Midbrain (tissue), 1 donor: ENCODE data around the gene CHST13.

Experiments used
- DNase-seq: peaks from one replicate; lab custom pipeline; 2025; lab: John Stamatoyannopoulos, UW

The CHST13 gene

DNA sequence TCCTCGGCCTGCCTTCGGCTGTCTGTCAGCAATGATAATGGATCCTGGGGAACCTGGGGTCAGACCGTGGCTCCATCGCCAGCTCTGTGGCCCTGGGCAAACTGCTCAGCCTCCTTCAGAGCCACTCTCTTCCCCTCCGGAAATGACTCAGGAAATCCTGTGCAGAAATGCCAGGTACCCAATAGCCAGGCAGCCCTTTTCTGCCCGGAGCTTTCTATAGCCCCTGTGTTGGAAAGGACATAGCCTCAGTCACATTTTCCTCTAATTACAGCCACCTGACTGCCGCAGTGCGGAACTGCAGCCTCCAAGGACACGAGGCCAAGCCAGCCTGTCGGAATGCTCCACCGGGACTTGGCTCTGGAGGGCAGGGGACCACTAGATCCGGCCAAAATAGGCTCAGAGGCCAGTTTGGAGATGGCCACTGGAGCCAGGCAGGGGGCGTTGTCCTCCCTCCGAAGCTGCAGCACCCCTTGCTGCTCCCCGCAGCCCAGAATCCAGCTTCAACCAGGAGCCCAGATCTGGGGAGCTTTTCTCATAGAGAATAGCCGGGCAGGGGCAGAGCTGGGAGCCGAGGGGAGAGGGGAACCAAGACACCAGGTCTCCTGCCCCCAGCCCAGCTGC is 36.7 kb upstream of the CHST13 start:
- peak; percentile 11 for DNase-seq

DNA sequence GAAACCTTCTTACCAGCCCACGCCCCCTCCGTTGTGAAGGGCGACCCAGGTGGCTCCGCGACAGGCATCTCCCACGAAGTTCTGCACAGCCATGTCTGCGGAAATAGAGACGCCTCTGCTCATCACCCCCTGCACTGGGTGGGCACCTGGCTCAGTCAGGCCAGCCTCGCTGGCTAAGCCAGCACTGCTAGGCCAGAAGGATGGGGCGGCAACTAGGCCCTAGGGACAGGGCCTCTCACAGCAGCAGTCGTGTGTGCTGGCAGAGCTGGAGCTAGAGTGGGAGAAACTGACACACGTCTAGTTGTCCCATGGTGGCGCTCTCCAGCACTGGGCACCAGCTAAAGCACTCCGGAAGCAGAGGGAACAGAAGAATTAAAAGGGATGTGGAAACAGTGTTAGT is 35.8 kb upstream of the CHST13 start:
- DNase-seq = no peak

DNA sequence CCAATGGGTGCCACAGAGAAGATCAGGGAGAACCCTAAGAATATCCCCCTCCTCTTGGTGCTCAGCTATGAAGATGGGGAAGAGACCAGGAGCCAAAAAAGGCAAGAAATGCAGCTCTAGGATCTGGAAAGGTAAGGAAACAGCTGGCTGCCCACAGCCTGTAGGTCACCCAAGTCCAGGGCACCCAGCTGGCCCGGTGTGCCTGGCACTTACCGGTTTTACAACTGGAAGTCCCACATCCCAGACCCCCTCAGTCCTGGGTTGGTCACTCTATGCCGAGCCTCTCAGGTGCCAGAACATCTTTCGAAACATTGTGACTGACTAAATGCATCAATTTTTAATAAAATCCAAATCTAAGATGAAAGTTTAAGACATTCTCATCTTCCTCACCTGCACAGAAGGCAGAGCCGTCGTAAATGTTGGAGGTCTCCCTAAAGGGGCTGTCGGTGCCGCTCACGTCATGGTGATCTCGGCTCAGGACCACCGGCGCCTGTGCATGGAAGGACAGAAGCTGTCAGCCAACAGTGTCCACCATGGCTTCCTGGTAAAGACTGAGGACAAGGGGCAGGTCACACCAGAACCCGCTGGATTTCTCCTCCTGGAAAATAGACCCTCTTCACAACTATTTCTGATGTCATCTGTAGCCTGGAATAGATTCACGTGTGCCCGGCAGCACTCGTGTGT is 34.9 kb upstream of the CHST13 start:
- DNase-seq = no peak

DNA sequence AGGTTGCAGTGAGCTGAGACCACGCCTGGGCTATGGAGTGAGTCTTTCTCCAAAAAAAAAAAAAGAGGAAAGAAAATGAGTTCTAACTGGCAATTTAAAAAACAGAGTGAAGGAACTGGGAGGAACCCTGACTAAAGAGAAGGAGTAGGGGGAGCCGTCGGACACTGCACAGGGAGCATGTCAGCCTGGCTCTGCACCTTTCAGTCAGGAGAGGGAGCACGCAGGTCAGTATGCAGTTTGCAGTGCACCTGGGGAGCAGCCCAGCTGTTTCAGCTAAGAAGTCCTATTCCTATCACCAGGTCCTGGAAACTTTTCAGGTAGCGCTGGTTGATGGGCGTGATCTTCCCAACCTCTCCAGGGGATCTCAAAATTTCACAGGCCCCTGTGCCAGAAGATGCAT is 33.3 kb upstream of the CHST13 start:
- no peak for DNase-seq

DNA sequence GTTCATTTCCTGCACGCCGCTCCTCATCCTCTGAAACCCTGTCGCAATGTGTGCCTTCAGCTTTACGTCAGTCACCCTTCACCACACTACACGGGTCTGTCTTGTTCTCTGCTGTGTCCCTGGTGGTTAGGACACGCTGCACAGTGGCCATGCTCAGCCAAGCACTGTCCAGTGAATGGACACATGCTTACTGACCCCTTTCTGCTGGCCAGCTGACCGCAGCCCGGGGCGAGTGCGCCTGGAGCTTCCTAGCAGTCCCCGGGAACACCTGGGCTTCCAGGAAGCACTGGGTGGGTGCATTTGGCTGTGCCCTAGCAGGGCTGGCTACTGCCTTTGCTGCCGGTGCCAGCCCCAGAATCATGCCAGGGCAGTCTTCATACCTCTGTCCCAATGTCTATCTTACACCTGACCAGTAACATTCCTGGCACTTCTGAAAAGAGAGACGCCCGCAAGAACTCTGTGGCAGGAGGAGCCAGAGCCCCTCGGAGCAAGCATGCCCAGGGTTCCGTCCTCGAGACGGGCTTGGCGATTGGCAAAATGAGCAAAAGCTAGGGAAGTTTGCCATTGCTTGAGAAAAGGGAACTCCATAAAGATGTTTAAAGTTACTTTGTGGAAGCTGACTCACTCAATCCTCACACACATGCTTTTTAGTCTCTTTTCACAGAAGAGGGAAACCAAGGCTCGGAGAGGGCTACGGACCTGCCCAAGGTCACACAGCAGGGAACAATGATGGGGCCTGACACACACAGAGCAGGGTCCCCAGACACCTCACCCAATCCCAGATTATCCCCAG is 32.5 kb upstream of the CHST13 start:
- DNase-seq = no peak

DNA sequence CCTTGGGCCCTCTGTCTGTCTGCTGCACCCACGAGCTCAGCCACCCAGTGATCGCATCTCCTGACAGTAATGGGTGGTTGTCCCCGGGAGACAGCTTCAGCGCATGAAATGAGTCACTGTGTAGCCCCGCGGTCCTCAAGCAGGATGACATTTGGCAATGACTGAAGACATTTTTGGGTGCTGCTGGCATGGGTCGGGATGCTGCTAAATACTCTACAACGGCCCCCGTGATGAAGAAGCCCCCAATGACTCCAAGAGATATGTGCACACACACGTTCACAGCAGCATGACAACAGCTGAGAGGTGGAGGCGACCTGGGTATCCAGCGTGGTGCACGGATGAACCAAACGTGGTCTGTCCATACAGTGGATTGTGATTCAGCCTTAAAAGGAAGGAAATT is 30.9 kb upstream of the CHST13 start:
- DNase-seq = no peak

DNA sequence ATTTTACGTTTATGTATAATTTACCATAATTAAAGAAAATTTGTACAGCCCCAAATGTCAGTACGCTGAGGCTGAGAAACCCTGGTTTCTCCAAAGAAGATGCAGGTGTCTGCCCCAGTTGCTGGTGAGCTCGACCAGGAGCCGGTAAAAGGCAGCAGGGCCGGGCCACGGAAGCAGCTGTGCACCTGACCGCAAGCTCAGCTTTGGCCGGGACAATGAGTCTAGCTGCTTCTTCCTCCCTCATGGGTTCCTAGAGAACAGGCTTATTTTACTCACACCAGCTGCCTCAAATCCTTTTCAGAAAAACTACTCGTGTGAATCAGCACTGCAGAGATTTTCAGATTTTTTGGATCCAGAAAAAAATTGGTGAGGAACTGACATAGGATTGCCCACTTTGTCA is 30.2 kb upstream of the CHST13 start:
- DNase-seq = no peak

DNA sequence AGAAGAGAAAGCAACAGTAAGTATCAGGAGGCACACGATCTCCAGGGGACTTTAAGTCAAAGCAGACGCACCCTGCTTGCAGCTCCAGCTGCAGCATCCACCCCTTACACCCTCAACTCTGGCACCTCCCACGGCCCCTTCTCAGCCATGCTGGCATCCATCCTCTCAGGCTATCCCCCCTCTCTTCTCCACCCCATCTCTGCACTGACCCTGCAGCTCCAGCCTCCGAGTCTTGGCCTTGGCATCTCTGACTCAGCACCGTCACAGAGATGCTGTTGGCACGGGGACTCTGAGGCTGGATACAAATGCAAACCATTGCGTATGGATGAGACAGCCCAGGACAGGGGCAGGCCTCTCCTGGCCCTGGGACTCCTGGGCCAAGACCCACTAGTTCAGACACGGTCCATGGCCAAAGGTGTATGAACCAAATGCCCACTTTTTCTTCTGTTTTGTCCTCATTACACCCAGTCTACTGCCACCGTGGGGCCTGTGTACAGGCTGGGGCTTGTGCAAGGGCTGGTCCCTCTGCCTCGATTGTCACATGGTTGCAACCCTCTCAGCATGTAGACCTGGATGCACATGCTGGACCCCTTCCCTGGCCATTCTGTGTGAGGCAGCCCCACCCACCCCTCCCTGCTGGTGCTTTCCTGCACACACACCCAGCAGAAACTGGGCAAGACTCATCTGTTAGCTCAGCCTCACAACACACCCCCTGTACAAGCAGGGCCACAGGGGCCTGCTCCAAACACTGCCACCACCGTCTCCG is 29.6 kb upstream of the CHST13 start:
- DNase-seq = no peak

DNA sequence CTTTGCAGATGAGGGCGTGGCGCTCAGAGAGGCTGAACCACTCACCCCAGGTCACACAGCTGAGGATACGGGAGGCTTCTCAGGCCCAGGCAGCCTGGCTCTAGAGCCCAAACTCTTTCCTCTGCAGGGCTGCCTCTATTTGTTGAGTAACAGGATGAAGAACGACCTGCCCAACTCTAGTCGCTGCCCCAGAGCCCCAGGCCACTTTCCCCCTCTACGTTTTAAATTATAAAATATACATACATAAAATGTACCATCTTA is 29.1 kb upstream of the CHST13 start:
- DNase-seq = no peak

DNA sequence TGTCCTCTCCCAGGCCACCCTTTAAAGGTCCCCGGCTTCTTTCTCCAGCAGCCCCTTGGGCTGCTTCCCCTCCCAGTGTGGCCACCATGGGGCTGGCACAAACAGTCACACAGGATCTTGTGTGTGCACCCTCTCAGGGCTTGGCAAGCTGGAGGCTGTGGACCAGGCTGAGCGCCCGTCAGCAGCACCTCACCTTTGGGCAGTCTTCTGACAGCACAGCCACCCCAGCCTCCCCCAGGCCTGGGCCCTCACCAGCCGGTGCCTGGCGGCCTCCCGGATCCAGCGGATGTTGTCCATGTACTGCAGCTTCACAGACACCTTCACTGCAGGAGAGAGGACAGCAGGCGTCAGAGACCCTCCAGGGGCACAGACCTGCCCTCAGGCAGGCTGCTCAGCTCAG is 28.2 kb upstream of the CHST13 start:
- no peak for DNase-seq

DNA sequence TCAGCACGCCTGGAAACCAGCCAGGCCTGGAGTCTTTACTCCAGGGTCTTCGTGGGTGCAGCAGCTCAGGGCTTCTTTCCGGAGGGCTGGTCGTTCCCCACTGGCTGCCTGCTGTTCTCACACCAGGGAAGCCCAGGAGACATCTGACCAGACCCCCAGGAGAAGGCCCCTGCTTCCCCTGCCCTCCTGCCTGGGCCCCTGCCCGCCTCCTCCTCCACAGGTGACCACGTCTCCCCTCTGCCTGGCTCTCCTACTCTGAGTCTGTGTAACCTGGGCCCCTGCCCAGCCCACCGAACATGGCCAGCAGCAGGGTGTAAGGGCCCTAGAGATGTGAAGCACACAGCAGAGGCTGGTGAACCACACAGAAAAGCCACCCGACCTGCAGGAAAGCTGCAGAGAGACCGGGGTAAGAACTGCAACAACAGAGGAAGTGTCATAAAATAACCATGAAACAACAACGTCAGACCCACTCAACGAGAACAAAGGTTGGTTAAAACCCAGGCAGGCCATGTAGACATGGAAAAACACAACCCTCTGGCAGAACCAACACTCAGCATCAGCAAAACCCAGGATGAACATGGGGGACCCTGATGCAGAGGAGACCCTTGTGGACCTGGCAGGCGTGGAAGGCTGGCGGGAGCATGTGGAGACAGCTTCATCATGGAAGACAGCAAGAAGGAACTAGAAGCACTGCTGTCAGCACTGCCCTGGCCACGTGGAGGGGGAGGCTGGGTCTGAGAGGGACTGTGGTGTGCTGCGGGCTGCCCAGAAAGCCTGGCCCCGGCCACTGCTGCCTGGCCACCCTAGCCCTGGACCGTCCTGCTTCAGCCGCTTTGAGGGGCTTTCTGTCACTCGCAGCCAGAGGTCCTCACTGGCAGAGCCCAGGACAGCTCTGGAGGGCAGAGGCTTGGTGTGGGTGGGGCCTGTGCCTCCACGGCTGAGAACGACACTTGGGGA is 26.8 kb upstream of the CHST13 start:
- no peak for DNase-seq

DNA sequence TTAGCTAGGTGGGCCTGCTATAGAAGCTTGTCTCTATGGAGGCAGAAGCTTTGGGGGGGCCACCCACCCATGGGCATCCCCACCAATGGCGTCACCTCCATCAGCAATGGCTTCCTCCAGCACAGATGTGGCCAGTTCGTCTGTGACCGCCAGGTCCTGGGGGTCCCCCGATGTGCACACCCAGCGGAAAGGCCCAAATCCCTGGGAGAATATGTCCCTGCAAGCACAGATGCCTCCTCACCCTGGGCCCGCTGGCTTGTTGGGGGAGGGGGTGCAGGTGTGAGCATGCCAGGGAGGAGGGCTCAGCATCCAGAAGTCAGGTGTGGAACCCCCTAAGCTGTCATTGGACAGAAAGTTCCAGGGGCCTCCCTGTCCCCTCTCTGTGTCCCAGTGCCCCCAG is 26.0 kb upstream of the CHST13 start:
- DNase-seq = no peak

DNA sequence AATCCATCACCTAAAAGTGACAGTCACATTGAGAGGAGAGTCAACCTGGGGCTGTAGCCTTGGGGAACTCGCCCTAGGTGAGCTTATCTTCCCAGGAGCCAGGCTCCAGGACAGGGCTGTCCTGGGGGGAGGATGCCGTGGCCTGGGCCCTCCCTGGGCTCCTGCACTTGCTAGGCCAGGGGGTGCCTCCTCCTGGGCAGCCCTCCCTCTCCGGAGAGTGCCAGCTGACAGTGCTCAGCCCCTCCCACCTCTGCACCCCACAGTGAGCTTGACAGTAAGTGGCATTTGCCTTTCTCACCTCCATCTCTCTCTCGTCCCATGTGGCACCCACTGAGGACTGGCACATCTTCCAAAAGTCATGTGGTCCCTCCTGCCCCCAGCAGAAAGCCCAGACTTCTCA is 25.5 kb upstream of the CHST13 start:
- DNase-seq = no peak

DNA sequence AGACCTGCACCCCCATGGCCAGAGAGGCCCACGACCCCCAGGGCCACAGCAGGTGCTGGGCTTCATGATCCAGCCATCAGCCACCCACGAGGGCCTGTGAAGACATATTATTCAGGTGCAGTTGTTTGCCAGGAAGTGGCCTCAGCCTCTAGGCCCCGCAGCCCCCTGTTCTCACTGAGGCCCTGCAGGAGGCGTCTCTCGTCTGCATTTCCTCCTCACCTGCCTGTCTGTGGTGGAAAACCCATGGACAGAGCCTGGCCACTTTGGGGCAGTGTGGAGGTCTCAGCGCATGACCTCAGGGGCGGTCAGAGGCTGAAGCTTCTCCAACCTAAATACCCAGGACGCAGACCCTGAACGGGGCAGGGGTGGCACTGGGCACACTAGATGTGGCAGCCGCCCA is 25.0 kb upstream of the CHST13 start:
- DNase-seq = no peak

DNA sequence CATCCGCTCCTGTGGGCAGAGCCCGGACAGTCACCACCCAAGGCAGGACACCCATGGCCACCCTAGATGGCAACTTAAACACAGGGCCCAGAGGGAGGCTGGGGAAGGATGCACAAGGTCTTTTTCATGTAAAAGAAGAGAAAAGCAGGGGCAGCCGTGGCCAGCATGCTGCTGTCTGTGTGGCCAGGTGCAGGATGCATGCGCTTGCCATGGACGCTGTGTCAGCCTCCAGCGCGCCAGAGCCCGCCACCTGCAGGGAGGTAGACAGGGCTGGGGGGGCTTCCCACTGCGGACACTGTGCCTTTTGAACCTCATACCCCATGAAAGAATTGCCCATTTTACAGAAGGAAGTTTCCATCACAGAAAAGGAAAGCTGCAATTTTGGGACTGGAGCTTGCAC is 24.6 kb upstream of the CHST13 start:
- DNase-seq = no peak

DNA sequence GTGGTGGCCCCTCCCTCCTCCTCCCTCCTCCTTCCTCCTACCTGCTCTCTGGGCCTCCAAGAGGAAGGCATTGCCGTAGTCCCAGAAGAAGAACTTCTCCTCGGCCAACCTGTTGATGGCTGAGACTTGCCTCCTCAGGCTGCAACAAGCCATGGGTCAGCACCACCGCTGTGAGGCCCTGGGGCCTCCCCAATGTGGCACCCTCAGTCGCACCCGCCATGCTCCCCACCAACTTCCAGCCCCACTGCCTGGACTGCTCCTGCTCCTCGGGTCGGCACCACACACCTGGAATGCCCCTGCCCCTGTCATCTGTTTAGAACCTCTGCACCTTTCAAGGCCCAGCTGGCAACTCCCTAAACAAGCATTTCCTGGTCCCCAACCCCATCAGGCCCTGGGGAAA is 23.9 kb upstream of the CHST13 start:
- DNase-seq = no peak

DNA sequence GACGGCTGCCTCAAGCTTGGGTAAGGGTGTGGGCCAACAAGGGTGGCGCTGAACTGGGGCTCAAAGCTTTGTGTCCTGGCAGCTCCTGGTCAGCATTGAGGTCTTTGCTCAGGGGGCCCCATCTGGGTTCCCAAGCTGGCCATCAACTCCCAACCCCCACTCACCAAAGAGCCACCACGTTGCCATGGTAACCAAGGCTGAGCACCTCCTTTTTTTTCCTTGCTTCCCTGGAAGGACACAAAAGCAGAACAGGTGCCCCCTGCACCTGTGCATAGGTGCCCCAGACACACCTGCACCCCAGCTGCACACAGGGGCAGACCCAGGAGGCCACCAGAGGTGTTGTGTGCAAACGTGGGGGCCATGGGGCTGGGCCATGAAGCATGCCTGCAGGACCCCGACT is 22.9 kb upstream of the CHST13 start:
- no peak for DNase-seq

DNA sequence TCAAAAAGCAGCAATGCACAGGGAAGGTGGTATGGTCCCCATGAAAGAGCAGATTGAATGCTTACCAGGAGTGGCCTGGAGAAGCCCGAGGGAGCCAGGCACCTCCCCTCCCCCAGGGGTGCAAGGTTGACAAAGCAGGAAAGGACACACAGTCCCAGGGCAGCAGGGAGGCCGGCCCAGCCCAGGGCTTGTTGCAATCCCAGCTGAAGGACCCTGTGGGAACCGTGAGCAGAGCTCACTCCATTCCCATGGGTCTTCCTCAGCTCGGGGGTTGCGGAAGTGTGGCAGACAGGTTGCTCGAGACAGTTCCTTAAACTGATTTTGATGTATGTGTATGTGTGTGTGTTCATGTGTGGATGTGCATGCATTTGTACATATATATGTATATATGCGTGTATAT is 22.2 kb upstream of the CHST13 start:
- DNase-seq = no peak

DNA sequence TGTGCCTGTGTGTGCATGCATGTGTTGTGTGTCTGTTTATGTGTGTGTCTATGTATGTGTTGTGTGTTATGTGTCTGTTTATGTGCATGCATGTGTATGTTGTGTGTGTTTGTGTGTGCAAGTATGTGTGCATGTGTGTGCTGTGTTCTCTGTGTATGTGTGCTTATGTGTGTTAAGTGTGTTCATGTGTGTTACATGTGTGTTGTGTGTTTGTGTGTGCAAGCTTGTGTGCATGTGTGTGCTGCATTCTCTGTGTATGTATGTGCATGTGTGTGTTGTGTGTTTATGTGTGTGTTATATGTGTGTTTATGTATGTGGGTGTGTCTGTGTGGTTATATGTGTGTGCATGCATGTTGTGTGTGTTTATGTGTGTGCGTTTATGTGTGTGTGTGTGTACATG is 21.3 kb upstream of the CHST13 start:
- no peak for DNase-seq

DNA sequence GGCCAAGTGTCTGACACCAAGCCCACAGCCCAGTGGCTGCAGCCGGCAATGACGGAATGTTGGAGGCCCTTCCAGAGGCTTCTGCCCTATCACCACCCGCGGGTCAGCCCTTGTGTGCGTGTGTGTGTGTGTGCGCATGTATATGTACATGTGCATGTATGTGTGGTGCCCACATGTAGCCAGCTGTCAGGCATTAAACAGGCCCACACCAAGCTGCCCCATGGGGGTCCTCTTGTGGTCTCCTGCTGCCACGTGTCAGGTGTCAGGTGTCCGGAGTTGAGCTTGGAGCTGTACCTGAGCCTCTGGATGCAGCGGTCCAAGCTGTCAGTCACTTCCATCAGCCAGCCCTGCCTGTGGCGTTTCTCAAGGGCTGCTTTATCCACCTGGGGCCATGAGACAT is 20.3 kb upstream of the CHST13 start:
- no peak for DNase-seq

DNA sequence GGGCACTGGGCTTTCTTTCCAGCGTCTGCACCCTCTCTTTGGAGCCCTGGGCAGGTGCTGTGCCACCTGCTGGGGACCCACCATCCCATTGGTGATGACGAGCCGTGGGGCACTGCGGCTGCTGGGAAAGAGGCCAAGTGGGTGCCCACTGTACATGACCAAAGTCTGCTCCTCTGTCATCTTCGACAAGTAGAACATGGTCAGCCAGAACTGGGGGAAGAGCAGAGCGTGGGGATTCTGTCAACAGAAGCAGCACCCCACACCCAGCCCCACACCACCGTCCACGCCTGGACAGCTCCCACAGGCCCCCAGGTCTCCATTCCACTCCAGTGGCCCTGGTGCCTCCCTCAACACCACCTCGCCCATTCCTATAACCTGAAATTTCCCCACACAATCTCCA is 16.1 kb upstream of the CHST13 start:
- no peak for DNase-seq

DNA sequence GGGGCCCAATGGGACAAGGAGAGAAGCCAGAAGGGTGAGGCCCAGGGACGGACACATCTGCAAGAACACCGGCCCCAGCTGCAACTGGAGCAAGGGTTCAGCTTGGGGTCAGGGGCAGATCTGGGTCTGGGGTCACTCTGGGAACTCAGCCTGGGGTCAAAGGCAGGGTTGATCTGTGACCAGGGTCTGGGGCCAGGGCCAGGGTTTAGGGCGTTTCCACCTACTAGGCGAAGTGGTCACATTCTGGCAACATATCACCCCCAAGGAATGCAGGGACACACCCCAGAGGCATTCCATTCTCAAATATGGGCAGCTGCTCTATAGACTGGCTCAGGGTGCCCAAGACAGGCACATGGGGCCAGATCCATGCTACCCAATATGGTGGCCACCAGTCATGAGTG is 15.4 kb upstream of the CHST13 start:
- DNase-seq = no peak
